Skeletal muscle tissue (tissue), 4 donors: Measurements from ENCODE around the gene DNAJB6. TPM values are rescaled to one million over a fixed set of nuclear protein-coding genes. Genes with fewer than 3 reads are reported as not detected.

ENCODE experiments used
- H3K27ac ChIP-seq: one replicate; pipeline ENCODE4 v1.7.0; 2013; ENCODE audit warnings: mild to moderate bottlenecking, low read depth, low read length, inconsistent platforms
- H3K27me3 ChIP-seq, 3 donors: one replicate each; pipeline ENCODE4 v1.7.0; 2013; ENCODE audit warnings: low read length in 3 of 3; ENCODE audit not compliant: control insufficient read depth in 3 of 3, insufficient read depth in 3 of 3
- H3K36me3 ChIP-seq, 3 donors: one replicate each; pipeline ENCODE4 v1.7.0; 2013; ENCODE audit warnings: low read length in 3 of 3; ENCODE audit not compliant: control insufficient read depth in 3 of 3, insufficient read depth in 3 of 3
- H3K4me1 ChIP-seq, 3 donors: one replicate each; pipeline ENCODE4 v1.7.0; 2013; ENCODE audit warnings: low read length in 3 of 3, mild to moderate bottlenecking in 3 of 3; ENCODE audit not compliant: control insufficient read depth in 3 of 3, insufficient read depth in 3 of 3
- H3K4me3 ChIP-seq, 3 donors: one replicate each; pipeline ENCODE4 v1.7.0; 2013; ENCODE audit warnings: low read length in 3 of 3
- H3K9ac ChIP-seq, 3 donors: one replicate each; pipeline ENCODE4 v1.7.0; 2013; ENCODE audit warnings: low read length in 3 of 3, mild to moderate bottlenecking in 3 of 3, moderate library complexity in 2 of 3, low read depth in 1 of 3
- H3K9me3 ChIP-seq, 3 donors: one replicate each; pipeline ENCODE4 v1.7.0; 2013; ENCODE audit warnings: low read length in 3 of 3; ENCODE audit not compliant: control insufficient read depth in 3 of 3
- total RNA-seq: library from RNA; depleted of rRNA; stranded (reverse); fragments of >200 nt; gene quantifications from one replicate; pipeline ENCODE4 v1.2.3, GENCODE V29; 2014
- donor health status: Osteomylitis.

DNAJB6 gene
- total RNA-seq, 1 donor from 2014 or later = 68.9 TPM

GRCh38 chr7:157425137-157425731, 88.4 kb downstream of the DNAJB6 start:
- H3K4me1 ChIP-seq = peaks cover 0 to 4% (median 3%) of the 10 kb centered on the region in 3 donors
- H3K4me3 ChIP-seq = no peak overlapping the region
- peaks cover 7 to 9% (median 8%) of the 10 kb centered on the region in 3 donors for H3K36me3 ChIP-seq
- H3K27me3 ChIP-seq = no peaks in the 10 kb centered on the region
- H3K9me3 ChIP-seq = no peaks in the 10 kb centered on the region
- no peak overlapping the region for H3K27ac ChIP-seq
- no peak overlapping the region for H3K9ac ChIP-seq

GRCh38 chr7:157425761-157426160, 89.0 kb downstream of the DNAJB6 start:
- Histone ChIP-seq H3K27ac (no peak overlapping the region), H3K36me3 (peaks cover 6 to 8% (median 7%) of the 10 kb centered on the region in 3 donors), H3K9ac (no peak overlapping the region), H3K4me1 (peaks cover 0 to 4% (median 3%) of the 10 kb centered on the region in 3 donors), H3K9me3 (no peaks in the 10 kb centered on the region), H3K27me3 (no peaks in the 10 kb centered on the region), H3K4me3 (no peak overlapping the region)

DNA sequence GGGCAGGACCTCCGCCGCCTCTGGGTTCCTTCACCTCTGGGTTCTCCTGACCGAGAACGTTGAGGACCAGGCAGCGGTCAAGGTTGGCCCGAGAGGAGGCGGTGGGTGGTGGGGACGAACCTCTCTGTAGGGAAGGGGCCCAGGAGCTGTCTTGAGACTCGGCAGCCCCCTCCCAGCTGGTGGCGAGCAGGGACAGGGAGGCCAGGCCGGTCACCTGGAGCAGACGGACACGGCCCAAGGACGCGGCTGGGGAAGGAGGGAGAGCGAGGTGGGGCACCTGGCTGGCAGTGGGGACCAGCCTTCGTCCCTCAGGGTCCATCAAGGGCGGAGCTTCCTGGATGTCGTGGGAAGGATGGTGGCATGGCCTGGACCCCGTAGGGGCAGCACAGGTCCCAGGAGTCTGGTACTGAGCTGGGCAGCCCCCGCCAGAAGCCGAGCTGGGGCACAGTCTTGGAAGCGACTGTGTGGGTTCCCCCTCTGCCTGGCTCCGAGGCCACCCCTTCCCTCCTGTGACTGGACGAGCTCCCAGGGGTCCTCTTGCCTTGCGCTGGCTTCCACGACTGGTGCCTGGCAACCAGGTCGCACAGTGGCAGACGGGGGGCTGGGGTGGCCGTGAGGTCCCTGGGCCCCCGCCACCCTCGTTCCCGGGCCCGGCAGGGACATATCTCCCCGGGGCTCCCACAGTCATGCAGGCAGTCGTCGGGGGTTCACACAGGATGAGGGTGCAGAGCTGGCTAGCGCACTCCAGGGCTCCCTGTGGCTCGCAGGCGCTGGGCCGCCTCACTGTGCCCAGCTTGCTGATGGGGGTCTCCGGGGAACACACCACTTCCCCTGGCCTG, 89.9 kb downstream of the DNAJB6 start:
- Histone ChIP-seq H3K9me3 (no peaks in the 10 kb centered on the region), H3K4me1 (peaks cover 0 to 4% (median 3%) of the 10 kb centered on the region in 3 donors), H3K9ac (no peak overlapping the region), H3K36me3 (peaks cover 6 to 8% (median 7%) of the 10 kb centered on the region in 3 donors), H3K4me3 (no peak overlapping the region), H3K27ac (no peak overlapping the region), H3K27me3 (no peaks in the 10 kb centered on the region)

DNA sequence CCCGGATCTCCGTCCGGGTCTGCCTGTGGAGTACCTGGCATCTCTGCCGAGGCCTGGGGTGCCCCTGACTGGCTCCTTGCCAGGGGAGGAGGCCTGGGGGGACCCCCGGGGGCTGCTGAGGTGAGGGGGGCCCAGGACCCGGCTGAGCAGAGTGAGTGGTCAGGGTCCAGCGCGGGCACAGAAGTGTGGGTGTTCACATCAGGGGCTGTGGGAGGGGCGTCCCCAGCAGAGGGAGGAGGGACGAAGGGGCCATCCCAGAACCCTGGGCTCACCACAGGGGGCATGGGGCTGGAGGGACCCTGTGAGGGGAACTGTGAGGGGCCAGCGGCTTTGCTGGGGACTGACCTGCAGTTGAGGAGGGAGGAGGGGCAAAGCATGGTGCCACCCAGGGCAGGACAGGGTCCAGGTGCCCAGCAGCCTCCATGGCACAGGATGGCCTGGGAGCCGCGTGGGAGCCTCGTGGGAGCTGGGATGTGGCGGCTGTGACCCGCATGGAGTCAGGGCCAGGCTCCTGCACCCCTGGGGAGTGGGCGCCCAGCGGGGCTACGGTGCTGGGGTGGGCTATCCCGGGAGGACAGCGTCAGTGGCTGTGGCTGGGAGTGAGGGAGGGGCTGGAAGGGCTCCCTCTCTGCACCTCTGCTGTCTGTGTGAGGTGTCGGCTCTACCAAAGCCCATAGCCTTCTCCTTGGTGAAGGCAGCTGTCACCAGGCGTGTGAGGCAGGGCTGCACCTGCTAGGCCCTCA, 91.2 kb downstream of the DNAJB6 start:
- Histone ChIP-seq H3K27ac (no peak overlapping the region), H3K4me3 (no peak overlapping the region), H3K9ac (no peak overlapping the region), H3K36me3 (peaks cover 0 to 3% (median 2%) of the 10 kb centered on the region in 3 donors), H3K9me3 (no peaks in the 10 kb centered on the region), H3K27me3 (peaks cover 0 to 3% (median 0%) of the 10 kb centered on the region in 3 donors), H3K4me1 (peaks cover 4 to 10% (median 8%) of the 10 kb centered on the region in 3 donors)

- no peak overlapping the region for H3K27ac ChIP-seq
- peaks cover 2 to 11% (median 11%) of the 10 kb centered on the region in 3 donors for H3K4me1 ChIP-seq
- H3K9ac ChIP-seq = no peak overlapping the region
- H3K36me3 ChIP-seq = peaks cover 2 to 5% (median 3%) of the 10 kb centered on the region in 3 donors
- H3K9me3 ChIP-seq = no peaks in the 10 kb centered on the region
- no peak overlapping the region for H3K4me3 ChIP-seq
- peaks cover 0 to 5% (median 0%) of the 10 kb centered on the region in 3 donors for H3K27me3 ChIP-seq
Measured at GRCh38 chr7:157428554-157428945, 91.7 kb downstream of the DNAJB6 start.

DNA sequence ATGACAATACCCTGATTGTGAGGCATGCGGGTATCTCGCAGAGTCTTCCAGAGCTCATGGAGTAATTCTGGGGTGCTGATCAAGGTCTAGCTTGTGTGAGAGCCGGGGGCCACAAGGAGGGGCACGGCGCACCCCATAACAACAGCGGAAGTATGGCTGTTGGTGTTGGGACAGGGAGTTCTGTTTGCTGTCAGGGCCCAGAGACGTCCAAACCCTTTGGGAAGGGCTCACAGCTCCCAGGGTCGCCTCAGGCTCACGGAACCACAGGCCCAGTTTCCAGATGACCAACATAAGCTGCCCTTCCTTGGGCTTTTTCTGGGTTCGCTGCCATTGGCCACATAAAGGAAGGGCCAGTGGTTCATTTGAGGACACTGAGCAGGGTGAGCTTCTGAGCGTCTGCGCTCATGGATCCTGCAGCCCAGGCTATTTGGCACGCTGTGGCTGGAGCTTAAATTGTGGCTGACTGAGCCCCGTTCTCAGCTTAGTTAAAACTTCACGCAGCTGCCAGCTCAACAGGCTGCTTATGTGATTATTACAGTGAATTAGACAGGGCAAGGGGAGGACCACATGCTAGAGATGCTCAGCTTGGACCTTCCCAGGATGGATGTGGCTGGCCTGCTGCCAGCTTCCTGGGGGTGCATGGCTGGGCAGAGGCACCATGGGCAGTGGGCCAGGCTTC, 92.3 kb downstream of the DNAJB6 start:
- H3K27ac ChIP-seq = no peak overlapping the region
- peaks cover 0 to 5% (median 0%) of the 10 kb centered on the region in 3 donors for H3K27me3 ChIP-seq
- no peak overlapping the region for H3K9ac ChIP-seq
- peaks cover 0 to 11% (median 8%) of the 10 kb centered on the region in 3 donors for H3K4me1 ChIP-seq
- H3K9me3 ChIP-seq = no peaks in the 10 kb centered on the region
- H3K4me3 ChIP-seq = no peak overlapping the region
- peaks cover 2 to 5% (median 3%) of the 10 kb centered on the region in 3 donors for H3K36me3 ChIP-seq

DNA sequence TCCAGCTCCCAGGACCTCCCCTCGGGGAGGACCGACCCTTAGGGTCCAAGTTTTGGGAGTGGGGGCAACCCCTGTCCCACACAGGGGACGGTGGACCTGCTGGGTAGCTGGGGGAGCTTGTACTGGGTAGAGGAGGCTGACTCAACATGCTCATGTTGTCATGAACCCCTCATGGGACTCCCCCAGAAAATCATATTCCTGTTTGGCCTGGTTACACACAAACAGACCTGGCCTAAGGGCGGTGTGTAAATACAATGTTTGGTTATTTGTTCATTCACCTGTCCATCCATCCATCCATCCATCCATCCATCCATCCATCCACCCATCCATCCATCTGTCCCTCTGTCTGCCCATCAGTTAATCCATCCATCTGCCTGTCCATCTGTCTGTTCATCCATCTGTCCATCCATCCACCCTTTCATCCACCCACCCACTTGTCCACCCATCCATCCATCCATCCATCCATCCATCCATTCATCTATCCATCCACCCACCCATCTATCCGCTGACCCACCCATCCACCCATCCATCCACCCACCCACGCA, 92.9 kb downstream of the DNAJB6 start:
- Histone ChIP-seq H3K4me1 (peaks cover 0 to 11% (median 8%) of the 10 kb centered on the region in 3 donors), H3K36me3 (peaks cover under 1 to 5% (median 3%) of the 10 kb centered on the region in 3 donors), H3K27me3 (peaks cover 0 to 5% (median 0%) of the 10 kb centered on the region in 3 donors), H3K4me3 (no peak overlapping the region), H3K9me3 (no peaks in the 10 kb centered on the region), H3K27ac (no peak overlapping the region), H3K9ac (no peak overlapping the region)

GRCh38 chr7:157430721-157431120, 93.9 kb downstream of the DNAJB6 start:
- Histone ChIP-seq H3K36me3 (peaks cover 0 to 5% (median 3%) of the 10 kb centered on the region in 3 donors), H3K9me3 (no peaks in the 10 kb centered on the region), H3K27me3 (peaks cover 0 to 5% (median 0%) of the 10 kb centered on the region in 3 donors), H3K9ac (no peak overlapping the region), H3K4me3 (no peak overlapping the region), H3K27ac (no peak overlapping the region), H3K4me1 (peaks cover 0 to 11% (median 8%) of the 10 kb centered on the region in 3 donors)
